SU-DHL-6 (cell line): ENCODE measurements around the gene CHFR.

Source experiments
- CTCF ChIP-seq: fragments of 200-600 bp; sonication (generic); IDR thresholded peaks from one replicate; pipeline ENCODE4 v1.5.1; 2017; ENCODE audit warnings: antibody characterized with exemption, mild to moderate bottlenecking, low read length, moderate library complexity; ENCODE audit not compliant: insufficient read depth, poor library complexity, severe bottlenecking
- EZH2phosphoT487 ChIP-seq: fragments of 200-600 bp; sonication (generic), shearing (Covaris generic); conservative IDR thresholded peaks from 2 replicates; pipeline ENCODE4 v1.6.1; 2018; ENCODE audit warnings: mild to moderate bottlenecking, antibody characterized with exemption, low read length, moderate library complexity, mixed read lengths

DNA sequence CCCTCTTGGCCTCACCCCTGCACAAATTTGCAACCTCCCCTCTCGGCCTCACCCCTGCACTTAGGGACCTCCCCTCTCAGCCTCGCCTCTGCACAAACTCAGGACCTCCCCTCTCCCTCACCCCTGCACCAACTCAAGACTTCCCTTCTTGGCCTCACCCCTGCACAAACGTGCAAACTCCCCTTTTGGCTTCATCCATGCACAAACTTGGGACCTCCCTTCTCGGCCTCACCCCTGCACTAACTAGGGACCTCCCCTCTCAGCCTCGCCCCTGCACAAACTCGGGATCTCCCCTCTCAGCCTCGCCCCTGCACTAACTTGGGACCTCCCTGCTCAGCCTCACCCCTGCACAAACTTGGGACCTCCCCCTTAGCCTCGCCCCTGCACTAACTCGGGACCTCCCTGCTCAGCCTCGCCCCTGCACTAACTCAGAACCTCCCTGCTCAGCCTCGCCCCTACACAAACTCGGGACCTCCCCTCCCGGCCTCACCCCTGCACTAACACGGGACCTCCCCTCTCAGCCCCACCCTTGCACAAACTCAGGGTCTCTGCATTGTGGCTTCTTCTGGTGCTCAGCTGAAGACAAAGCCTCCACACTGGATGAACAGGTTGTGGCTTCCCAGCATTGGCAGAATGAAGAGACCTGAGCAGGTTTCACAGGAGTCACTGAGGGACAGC lies 47.7 kb downstream of the CHFR start:
- TF ChIP-seq CTCF, result no peak
- TF ChIP-seq EZH2phosphoT487, result no peak
